DOHH2 (cell line): ENCODE results near the gene KRTAP23-1.

Experiments
- H3F3A ChIP-seq: fragments of 200-600 bp; sonication (generic), shearing (Covaris generic); 2 replicates; pipeline ENCODE4 v1.6.0; 2016; ENCODE audit warnings: antibody characterized with exemption, mild to moderate bottlenecking; ENCODE audit not compliant: control insufficient read depth, insufficient read depth
- H3K27ac ChIP-seq: fragments of 200-600 bp; sonication (generic); 2 replicates; pipeline ENCODE4 v1.5.1; 2014; ENCODE audit warnings: low read depth, mild to moderate bottlenecking, low read length, moderate library complexity
- H3K27me3 ChIP-seq: fragments of 200-600 bp; sonication (generic); 2 replicates; pipeline ENCODE4 v1.6.1; 2014; ENCODE audit warnings: mild to moderate bottlenecking, low read length, mixed read lengths; ENCODE audit not compliant: control insufficient read depth
- H3K36me3 ChIP-seq: fragments of 200-600 bp; sonication (generic); 2 replicates; pipeline ENCODE4 v1.6.1; 2014; ENCODE audit warnings: mild to moderate bottlenecking, low read length, moderate library complexity, mixed read lengths; ENCODE audit not compliant: control insufficient read depth
- H3K4me1 ChIP-seq: fragments of 200-600 bp; sonication (generic); 2 replicates; pipeline ENCODE4 v1.6.1; 2014; ENCODE audit warnings: mild to moderate bottlenecking, low read length, mixed read lengths; ENCODE audit not compliant: control insufficient read depth
- H3K4me2 ChIP-seq: fragments of 200-600 bp; sonication (generic); 2 replicates; pipeline ENCODE4 v1.6.0; 2014; ENCODE audit warnings: mild to moderate bottlenecking, low read length, moderate library complexity
- H3K4me3 ChIP-seq: fragments of 200-600 bp; sonication (generic); 2 replicates; pipeline ENCODE4 v1.5.1; 2014; ENCODE audit warnings: mild to moderate bottlenecking, low read length, mixed read lengths
- H3K79me2 ChIP-seq: fragments of 200-600 bp; sonication (generic); 2 replicates; pipeline ENCODE4 v1.6.1; 2014; ENCODE audit warnings: mild to moderate bottlenecking, low read length, mixed read lengths; ENCODE audit not compliant: control insufficient read depth
- H3K9me2 ChIP-seq: fragments of 200-600 bp; sonication (generic); replicated peaks from 2 replicates; pipeline ENCODE4 v1.6.1; 2014; ENCODE audit warnings: mild to moderate bottlenecking, low read length, mixed read lengths; ENCODE audit not compliant: control insufficient read depth
- H3K9me3 ChIP-seq: fragments of 200-600 bp; sonication (generic); 2 replicates; pipeline ENCODE4 v1.6.1; 2014; ENCODE audit warnings: antibody characterized with exemption, low read length, mixed read lengths; ENCODE audit not compliant: control insufficient read depth, insufficient read depth
- H4K20me1 ChIP-seq: fragments of 200-600 bp; sonication (generic); 2 replicates; pipeline ENCODE4 v1.6.0; 2014; ENCODE audit warnings: low read depth, mild to moderate bottlenecking, antibody characterized with exemption, low read length, moderate library complexity; ENCODE audit not compliant: control insufficient read depth, insufficient read depth
- EZH2phosphoT487 ChIP-seq: fragments of 200-600 bp; sonication (generic); IDR thresholded peaks from 2 replicates; pipeline ENCODE4 v1.6.1; 2017; ENCODE audit warnings: borderline replicate concordance, mild to moderate bottlenecking, antibody characterized with exemption, low read length, moderate library complexity, mixed read lengths
- TF ChIP-seq, protein P1 (sequence below): fragments of 200-600 bp; sonication (generic); IDR thresholded peaks from one replicate; pipeline ENCODE4 v1.5.1; 2014; ENCODE audit warnings: antibody characterized with exemption, mild to moderate bottlenecking, low read depth, low read length; ENCODE audit not compliant: poor library complexity, severe bottlenecking

Gene KRTAP23-1

DNA sequence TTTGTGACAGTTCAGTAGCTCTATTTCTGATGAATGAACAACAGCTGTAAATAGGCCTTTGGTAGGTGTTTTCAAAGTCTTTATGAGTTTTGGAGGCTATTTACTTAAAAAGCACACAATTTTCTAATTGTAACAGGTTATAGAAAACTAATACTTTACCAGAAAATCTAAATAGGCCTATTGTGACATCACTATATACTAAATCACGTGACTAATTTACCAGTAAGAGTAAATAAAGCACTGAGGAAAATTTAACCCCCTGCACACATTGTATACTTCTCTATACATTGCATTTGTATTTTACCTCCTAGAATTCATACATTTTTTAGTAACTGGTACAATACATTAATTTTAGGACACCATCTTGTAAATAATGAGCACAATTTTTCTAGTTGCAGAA lies 43.3 kb downstream of the KRTAP23-1 start:
- H3K9me3 ChIP-seq: no peaks in the 10 kb centered on the region

More for the DNA sequence above, 43.3 kb downstream of the KRTAP23-1 start:
- Histone ChIP-seq H3K27me3 (no peaks in the 10 kb centered on the region), H3K79me2 (no peaks in the 10 kb centered on the region), H3F3A (no peaks in the 10 kb centered on the region), H3K9me2 (no peaks in the 10 kb centered on the region), H3K4me1 (no peaks in the 10 kb centered on the region), H4K20me1 (no peaks in the 10 kb centered on the region), H3K27ac (no peak overlapping the region), H3K4me2 (no peak overlapping the region), H3K36me3 (no peaks in the 10 kb centered on the region), H3K4me3 (no peak overlapping the region)
- TF ChIP-seq, protein P1, sequence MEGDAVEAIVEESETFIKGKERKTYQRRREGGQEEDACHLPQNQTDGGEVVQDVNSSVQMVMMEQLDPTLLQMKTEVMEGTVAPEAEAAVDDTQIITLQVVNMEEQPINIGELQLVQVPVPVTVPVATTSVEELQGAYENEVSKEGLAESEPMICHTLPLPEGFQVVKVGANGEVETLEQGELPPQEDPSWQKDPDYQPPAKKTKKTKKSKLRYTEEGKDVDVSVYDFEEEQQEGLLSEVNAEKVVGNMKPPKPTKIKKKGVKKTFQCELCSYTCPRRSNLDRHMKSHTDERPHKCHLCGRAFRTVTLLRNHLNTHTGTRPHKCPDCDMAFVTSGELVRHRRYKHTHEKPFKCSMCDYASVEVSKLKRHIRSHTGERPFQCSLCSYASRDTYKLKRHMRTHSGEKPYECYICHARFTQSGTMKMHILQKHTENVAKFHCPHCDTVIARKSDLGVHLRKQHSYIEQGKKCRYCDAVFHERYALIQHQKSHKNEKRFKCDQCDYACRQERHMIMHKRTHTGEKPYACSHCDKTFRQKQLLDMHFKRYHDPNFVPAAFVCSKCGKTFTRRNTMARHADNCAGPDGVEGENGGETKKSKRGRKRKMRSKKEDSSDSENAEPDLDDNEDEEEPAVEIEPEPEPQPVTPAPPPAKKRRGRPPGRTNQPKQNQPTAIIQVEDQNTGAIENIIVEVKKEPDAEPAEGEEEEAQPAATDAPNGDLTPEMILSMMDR: no peak
- TF ChIP-seq EZH2phosphoT487: no peak
